ENCODE results near the gene DLX3.
"Not testable (repeated sequence)": the region's sequence is repeated elsewhere in the genome, so short reads cannot be mapped to it uniquely, and the experiment has no call there.

DLX3 gene

GRCh38 chr17:49995055-49995738 lies at the start of gene DLX3:
DLX3 (minus strand) TSS chr17:49995224; CDS start chr17:49994998, 226 bp downstream.
- DNase-seq (ENCODE audit: low spot score), result peak; percentile 88

GRCh38 chr17:50044483-50044882 lies 49.5 kb upstream of the DLX3 start:
- DNase-seq (ENCODE audit: low spot score), result no peak

- DNase-seq (ENCODE audit: low spot score), result no peak
These were observed 48.5 kb upstream of the DLX3 start for GRCh38 chr17:50043290-50044148.

- no peak for DNase-seq (ENCODE audit: low spot score)
These were observed 47.2 kb upstream of the DLX3 start for GRCh38 chr17:50042211-50042610.

GRCh38 chr17:50040496-50040895 lies 45.5 kb upstream of the DLX3 start:
- DNase-seq (ENCODE audit: low spot score), result not testable (repeated sequence)

GRCh38 chr17:50039058-50039457 lies 44.0 kb upstream of the DLX3 start:
- DNase-seq (ENCODE audit: low spot score), result no peak

GRCh38 chr17:50037321-50038107 lies 42.5 kb upstream of the DLX3 start:
- DNase-seq (ENCODE audit: low spot score), result peak; percentile 79

GRCh38 chr17:50036455-50037261 lies 41.6 kb upstream of the DLX3 start:
- no peak for DNase-seq (ENCODE audit: low spot score)

GRCh38 chr17:50035945-50036344 lies 40.9 kb upstream of the DLX3 start:
- no peak for DNase-seq (ENCODE audit: low spot score)

GRCh38 chr17:50035421-50035879 lies 40.4 kb upstream of the DLX3 start:
- no peak for DNase-seq (ENCODE audit: low spot score)

GRCh38 chr17:50034498-50035364 lies 39.7 kb upstream of the DLX3 start:
- DNase-seq (ENCODE audit: low spot score), result no peak

- peak; percentile 78 for DNase-seq (ENCODE audit: low spot score)
These were observed 38.3 kb upstream of the DLX3 start for GRCh38 chr17:50033316-50033715.

GRCh38 chr17:50029185-50029584 lies 34.2 kb upstream of the DLX3 start:
- DNase-seq (ENCODE audit: low spot score), result no peak

- no peak for DNase-seq (ENCODE audit: low spot score)
These were observed 33.7 kb upstream of the DLX3 start for GRCh38 chr17:50028736-50029120.

GRCh38 chr17:50027881-50028735 lies 33.1 kb upstream of the DLX3 start:
- DNase-seq (ENCODE audit: low spot score), result no peak

- peak; percentile 95 for DNase-seq (ENCODE audit: low spot score)
These were observed 32.3 kb upstream of the DLX3 start for GRCh38 chr17:50027172-50027880.

GRCh38 chr17:50026837-50027171 lies 31.8 kb upstream of the DLX3 start:
- peak; percentile 86 for DNase-seq (ENCODE audit: low spot score)

GRCh38 chr17:50026046-50026675 lies 31.1 kb upstream of the DLX3 start:
- no peak for DNase-seq (ENCODE audit: low spot score)

- no peak for DNase-seq (ENCODE audit: low spot score)
These were observed 29.8 kb upstream of the DLX3 start for GRCh38 chr17:50024808-50025207.
